AG09309 (cell line): ENCODE results near the gene NLRP6.

ENCODE experiments used
- DNase-seq: peaks from one replicate; pipeline ENCODE4 v3.0.0-alpha.2; 2010; ENCODE audit warnings: low read depth
- H3K4me3 ChIP-seq: 2 replicates; pipeline ENCODE4 v1.5.1; 2011; ENCODE audit warnings: mild to moderate bottlenecking, low read depth, low read length, moderate library complexity; ENCODE audit not compliant: control insufficient read depth
- CTCF ChIP-seq: IDR thresholded peaks from 2 replicates; pipeline ENCODE4 v1.5.1; 2011; ENCODE audit warnings: mild to moderate bottlenecking, low read depth, low read length, inconsistent platforms; ENCODE audit not compliant: insufficient read depth, control insufficient read depth; ENCODE audit errors: missing control alignments

NLRP6 gene

GRCh38 chr11:272931-273198, 5.3 kb upstream of the NLRP6 start:
- no peak for DNase-seq
- no peak overlapping the region for H3K4me3 ChIP-seq
- no peak for TF ChIP-seq CTCF

DNA sequence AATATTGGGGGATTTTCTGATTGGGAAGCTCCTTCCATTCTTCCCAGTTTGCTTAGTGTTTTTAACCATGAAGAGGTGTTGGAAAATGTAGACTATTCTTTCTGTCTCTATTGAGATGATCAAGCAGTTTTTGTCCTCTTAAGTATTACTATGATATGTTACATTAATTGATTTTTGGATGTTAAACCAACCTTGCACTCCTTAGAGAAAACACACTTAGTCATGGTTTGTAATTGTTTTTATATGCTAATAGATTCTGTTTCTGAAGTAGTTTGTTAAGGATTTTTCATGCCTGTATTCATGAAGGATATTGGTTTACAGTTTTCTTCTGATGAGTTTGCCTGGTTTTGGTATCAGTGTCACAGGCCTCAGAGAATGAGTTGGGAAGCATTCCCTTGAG, 2.0 kb upstream of the NLRP6 start:
- H3K4me3 ChIP-seq: no peak overlapping the region
- DNase-seq: no peak
- TF ChIP-seq CTCF: no peak

- no peak overlapping the region for H3K4me3 ChIP-seq
- DNase-seq: no peak
- no peak for TF ChIP-seq CTCF
Observed at GRCh38 chr11:279040-279965, 1.1 kb downstream of the NLRP6 start.

DNA sequence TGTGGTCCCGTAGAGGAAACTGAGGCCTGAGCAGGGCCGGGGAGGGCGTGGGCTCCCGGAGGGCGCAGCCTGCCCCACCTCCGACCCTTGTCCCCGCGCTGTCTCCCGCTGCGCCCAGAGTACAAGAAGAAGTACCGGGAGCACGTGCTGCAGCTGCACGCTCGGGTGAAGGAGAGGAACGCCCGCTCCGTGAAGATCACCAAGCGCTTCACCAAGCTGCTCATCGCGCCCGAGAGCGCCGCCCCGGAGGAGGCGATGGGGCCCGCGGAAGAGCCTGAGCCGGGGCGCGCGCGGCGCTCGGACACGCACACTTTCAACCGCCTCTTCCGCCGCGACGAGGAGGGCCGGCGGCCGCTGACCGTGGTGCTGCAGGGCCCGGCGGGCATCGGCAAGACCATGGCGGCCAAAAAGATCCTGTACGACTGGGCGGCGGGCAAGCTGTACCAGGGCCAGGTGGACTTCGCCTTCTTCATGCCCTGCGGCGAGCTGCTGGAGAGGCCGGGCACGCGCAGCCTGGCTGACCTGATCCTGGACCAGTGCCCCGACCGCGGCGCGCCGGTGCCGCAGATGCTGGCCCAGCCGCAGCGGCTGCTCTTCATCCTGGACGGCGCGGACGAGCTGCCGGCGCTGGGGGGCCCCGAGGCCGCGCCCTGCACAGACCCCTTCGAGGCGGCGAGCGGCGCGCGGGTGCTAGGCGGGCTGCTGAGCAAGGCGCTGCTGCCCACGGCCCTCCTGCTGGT, 1.9 kb downstream of the NLRP6 start:
- DNase-seq: no peak

GRCh38 chr11:280706-281485, 2.7 kb downstream of the NLRP6 start:
- H3K4me3 ChIP-seq: no peak overlapping the region
- DNase-seq: no peak
- TF ChIP-seq CTCF: no peak

More for the DNA sequence above, 1.9 kb downstream of the NLRP6 start:
- no peak for TF ChIP-seq CTCF
- no peak overlapping the region for H3K4me3 ChIP-seq

- DNase-seq: no peak
- no peak for TF ChIP-seq CTCF
- no peak overlapping the region for H3K4me3 ChIP-seq
Observed at GRCh38 chr11:281486-282161, 3.4 kb downstream of the NLRP6 start.
